Activated CD8-positive, alpha-beta memory T cell treated with anti-CD3 and anti-CD28 coated beads for 48 hours (primary cell): ENCODE results near the gene SHANK3.

Experiments
- DNase-seq, 3 experiments: peaks; one replicate each; pipeline ENCODE4 v3.0.0-alpha.2; 2020; ENCODE audit warnings: low read depth in 2 of 3, low spot score in 2 of 3

Gene SHANK3

GRCh38 chr22:50698546-50698945 is 25.9 kb downstream of the SHANK3 start:
- no peak for DNase-seq

- DNase-seq: no peak
Measured at GRCh38 chr22:50699001-50699755, 26.6 kb downstream of the SHANK3 start.

GRCh38 chr22:50699756-50700386 is 27.2 kb downstream of the SHANK3 start:
- no peak for DNase-seq

GRCh38 chr22:50700387-50701075 is 27.9 kb downstream of the SHANK3 start:
- DNase-seq: no peak

- DNase-seq: no peak
Measured at GRCh38 chr22:50701076-50701419, 28.4 kb downstream of the SHANK3 start.

GRCh38 chr22:50701428-50702154 is 29.0 kb downstream of the SHANK3 start:
- no peak for DNase-seq

- no peak for DNase-seq
Measured at GRCh38 chr22:50702261-50702671, 29.6 kb downstream of the SHANK3 start.

- DNase-seq: no peak
Measured at GRCh38 chr22:50702821-50703725, 30.4 kb downstream of the SHANK3 start.

- no peak for DNase-seq
Measured at GRCh38 chr22:50703726-50704509, 31.3 kb downstream of the SHANK3 start.

GRCh38 chr22:50704510-50705218 is 32.0 kb downstream of the SHANK3 start:
- no peak for DNase-seq

- no peak for DNase-seq
Measured at GRCh38 chr22:50705219-50705691, 32.6 kb downstream of the SHANK3 start.

GRCh38 chr22:50705851-50706351 is 33.3 kb downstream of the SHANK3 start:
- DNase-seq: no peak

GRCh38 chr22:50706481-50707125 is 34.0 kb downstream of the SHANK3 start:
- no peak for DNase-seq

GRCh38 chr22:50708474-50708873 is 35.9 kb downstream of the SHANK3 start:
- no peak for DNase-seq

GRCh38 chr22:50708996-50709395 is 36.4 kb downstream of the SHANK3 start:
- DNase-seq: no peak

GRCh38 chr22:50710221-50710620 is 37.6 kb downstream of the SHANK3 start:
- DNase-seq: no peak

GRCh38 chr22:50710886-50711285 is 38.3 kb downstream of the SHANK3 start:
- DNase-seq: no peak
